ENCODE results near the gene GPR32.
"Not testable (repeated sequence)": the region's sequence is repeated elsewhere in the genome, so short reads cannot be mapped to it uniquely, and the experiment has no call there.

Gene GPR32

DNA sequence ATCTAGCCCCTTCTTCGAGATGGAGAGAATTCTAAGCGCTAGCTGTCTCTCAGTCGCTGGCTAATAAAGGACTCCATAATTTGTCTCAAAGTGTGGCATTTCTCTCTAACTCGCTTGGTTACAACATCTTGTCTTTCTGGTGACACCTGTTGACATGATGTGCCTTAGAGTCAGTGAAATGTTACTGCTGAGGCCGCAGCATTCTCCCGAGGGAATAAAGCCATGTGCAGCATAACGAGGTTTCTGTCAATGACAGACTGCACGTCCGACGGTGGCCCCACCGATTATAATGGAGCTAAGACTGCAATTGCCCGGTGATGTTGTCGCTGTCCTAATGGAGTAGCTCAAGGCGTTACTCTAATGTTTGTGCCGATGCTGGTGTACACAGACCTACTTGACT lies 20.3 kb upstream of the GPR32 start:
- DNase-seq: no peak

DNA sequence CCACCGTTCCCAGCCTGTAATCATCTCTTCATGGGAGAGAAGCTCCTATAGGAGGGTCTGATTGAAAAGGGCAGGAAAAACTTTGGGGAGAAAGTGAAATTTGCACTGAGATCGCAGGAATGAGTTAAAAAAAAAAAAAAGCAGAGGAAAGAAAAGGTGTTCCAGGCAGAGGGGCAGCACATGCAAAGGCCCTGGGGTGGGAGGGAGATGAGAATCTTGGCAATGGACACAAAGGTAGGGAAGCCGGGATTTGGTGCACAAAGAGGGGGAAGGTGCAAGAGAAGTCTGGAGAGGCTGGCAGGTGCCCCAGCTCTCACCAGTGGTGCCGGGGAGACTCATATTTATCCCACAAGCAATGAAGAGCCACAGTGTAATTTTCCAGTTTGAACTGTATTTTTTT lies 16.4 kb upstream of the GPR32 start:
- no peak for DNase-seq

DNA sequence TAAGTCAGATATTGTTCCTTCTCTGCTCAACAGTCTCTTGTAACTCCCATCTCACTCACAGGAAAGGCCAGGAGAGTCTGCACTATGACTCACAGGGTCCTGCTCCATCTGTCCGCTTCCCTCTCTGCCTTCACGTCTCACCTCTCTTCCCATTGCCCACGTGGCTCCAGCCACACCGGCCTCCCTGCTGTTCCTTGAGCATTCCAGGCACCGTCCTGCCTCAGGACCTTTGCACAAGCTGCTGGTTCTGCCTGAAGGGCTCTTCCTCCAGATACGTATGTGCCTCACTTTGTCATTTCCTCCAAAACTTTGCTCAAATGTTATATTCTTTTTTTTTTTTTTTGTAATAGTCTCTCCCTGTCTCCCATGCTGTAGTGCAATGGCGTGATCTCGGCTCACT lies 14.0 kb upstream of the GPR32 start:
- DNase-seq: not testable (repeated sequence)

DNA sequence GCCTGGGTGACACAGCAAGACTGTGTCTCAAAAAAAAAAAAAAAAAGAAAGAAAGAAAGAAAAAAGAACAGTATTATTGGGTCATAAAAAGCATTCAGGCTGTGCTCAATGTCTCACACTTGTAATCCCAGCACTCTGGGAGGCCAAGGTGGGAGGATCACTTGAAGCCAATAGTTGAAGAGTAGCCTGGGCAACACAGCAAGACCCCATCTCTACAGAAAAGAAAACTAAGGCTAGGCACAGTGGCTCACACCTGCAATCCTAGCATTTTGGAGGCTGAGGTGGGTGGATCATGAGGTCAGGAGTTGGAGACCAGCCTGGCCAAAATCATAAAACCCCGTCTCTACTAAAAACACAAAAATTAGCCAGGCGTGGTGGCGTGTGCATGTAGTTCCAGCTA lies 12.6 kb upstream of the GPR32 start:
- DNase-seq: not testable (repeated sequence)

DNA sequence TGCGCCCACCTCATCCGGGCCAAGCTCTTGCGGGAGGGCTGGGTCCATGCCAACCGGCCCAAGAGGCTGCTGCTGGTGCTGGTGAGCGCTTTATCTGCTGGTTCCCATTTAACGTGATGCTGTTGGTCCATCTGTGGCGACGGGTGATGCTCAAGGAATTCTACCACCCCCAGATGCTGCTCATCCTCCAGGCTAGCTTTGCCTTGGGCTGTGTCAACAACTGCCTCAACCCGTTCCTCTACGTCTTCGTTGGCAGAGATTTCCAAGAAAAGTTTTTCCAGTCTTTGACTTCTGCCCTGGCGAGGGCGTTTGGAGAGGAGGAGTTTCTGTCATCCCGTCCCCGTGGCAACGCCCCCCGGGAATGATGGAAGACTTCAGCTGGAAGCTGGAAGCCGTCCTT lies 11.2 kb upstream of the GPR32 start:
- DNase-seq: not testable (repeated sequence)

DNA sequence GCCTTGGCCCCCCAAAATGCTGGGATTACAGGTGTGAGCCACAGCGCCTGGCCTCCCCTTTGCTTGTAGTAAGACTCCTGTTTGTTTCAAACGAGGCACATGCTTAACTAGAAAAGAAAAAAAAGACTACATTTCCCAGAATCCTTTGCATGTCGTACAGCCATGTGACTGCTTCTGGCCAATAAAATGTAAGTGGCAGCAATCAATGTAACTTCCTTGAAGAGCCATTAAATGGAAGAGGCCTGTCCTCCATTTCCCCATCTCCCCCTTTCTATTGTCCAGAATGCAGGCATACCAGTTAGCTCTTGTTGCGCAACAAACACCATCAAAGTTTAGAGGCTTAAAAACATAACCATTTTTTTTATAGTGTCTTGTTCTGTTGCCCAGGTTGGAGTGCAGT lies 10.4 kb upstream of the GPR32 start:
- peak; percentile 8 for DNase-seq

DNA sequence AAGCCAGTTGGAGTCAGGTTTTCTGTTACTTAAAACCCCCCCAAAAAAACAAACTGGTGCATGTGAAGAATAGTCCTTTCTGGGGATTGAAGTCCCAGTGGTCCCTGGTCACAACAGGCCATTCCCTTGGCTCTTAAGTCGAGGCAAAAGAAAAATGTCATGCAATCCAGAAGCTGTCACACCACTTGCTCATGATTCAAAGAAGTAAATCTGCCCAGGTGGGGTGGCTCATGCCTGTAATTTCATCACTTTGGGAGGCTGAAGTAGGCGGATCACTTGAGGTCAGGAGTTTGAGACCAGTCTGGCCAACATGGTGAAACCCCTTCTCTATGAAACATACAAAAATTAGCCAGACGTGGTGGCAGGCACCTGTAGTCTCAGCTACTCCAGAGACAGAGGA lies 8.8 kb upstream of the GPR32 start:
- not testable (repeated sequence) for DNase-seq

DNA sequence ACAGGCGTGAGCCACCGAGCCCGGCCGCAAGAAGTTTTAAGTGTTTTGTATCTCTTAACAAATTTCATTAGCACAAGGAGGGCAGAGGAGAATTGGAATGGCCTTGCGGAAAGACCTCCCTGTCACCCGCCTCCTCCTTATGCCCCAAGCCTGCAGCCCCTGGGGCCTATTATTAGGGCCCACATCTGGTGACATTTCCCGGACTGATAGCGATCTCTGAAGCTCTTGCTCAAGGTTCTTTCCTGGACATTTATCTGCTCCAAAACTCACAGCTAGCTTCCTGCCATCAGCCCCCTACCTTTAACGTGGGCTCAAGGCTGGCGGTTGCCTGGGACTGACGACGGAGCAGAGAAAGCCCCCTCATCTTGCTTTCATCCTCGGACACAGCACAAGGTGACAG lies 6.7 kb upstream of the GPR32 start:
- DNase-seq: not testable (repeated sequence)

DNA sequence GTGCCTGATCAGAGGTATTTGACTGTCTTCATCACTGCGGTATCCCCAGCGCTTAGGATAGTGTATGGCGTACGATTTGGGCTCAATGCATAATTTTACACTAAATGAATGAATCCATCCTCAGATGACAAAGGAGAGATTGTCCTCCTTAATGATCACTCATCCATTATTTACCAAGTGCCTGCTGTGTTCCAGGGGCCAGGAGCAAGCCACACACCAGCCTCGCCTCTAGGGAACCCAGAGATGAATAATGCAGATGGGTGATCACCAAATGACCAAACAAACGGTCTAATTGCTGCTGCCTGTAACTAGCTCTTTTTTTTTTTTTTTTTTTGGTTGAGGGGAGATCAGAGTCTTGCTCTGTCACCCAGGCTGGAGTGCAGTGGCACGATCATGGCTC lies 5.9 kb upstream of the GPR32 start:
- DNase-seq: no peak

DNA sequence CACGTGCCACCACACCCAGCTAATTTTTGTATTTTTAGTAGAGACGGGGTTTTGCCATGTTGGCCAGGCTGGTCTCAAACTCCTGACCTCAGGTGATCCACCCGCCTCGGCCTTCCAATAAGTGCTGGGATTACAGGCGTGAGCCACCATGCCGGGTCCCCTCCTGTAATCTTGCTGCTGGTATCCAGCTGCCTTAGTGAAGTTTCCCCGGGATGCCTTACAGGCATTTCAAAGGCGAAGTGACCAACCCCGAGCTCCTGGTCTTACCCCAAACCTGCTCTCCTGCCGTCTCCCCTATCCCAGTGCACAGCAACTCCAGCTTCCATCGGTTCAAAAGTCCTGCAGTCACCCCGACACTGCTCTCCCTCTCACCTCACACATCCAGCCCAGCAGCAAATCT lies 3.5 kb upstream of the GPR32 start:
- DNase-seq: not testable (repeated sequence)

DNA sequence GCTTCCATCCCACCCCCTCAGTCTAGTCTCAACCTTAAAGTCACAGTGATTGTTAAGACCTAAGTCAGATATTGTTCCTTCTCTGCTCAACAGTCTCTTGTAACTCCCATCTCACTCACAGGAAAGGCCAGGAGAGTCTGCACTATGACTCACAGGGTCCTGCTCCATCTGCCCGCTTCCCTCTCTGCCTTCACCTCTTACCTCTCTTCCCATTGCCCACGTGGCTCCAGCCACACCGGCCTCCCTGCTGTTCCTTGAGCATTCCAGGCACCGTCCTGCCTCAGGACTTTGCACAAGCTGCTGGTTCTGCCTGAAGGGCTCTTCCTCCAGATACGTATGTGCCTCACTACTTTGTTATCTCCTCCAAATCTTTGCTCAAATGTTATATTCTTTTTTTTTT lies 3.0 kb upstream of the GPR32 start:
- DNase-seq: not testable (repeated sequence)

DNA sequence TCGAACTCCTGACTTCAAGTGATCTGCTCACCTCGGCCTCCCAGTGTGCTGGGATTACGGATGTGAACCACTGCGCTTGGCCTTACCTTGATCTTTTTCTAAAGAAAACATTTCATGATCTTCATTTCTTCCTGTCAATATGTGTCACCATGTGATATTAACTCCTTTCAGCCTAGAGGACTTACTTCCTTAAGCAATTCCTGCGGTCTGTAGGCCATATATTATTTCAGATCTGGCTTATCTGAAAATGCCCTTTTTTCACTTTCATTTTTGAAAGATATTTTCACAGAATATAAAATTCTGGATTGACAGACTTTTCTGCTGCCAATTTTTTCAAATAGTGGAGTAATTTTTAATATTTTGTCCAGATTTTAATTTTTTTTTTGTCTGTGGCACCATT lies 2.0 kb upstream of the GPR32 start:
- no peak for DNase-seq

DNA sequence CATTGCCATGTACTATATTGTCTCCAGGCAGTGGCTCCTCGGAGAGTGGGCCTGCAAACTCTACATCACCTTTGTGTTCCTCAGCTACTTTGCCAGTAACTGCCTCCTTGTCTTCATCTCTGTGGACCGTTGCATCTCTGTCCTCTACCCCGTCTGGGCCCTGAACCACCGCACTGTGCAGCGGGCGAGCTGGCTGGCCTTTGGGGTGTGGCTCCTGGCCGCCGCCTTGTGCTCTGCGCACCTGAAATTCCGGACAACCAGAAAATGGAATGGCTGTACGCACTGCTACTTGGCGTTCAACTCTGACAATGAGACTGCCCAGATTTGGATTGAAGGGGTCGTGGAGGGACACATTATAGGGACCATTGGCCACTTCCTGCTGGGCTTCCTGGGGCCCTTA lies 624 bp downstream of the GPR32 start:
- DNase-seq: no peak

DNA sequence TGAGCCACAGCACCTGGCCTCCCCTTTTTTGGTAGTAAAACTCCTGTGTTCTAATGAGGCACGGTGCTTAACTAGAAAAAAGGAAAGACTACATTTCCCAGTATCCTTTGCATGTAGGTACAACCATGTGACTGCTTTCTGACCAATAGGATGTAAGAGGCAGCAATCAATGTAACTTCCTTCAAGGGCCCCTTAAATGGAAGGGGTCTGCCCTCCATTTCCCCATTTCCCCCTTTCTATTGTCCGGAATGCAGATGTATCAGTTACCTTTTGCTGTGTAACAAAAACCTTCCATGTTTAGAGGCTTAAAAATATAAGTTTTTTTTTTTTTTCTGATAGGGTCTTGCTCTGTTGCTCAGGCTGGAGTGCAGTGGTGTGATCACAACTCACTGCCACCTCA lies 2.2 kb downstream of the GPR32 start:
- no peak for DNase-seq

DNA sequence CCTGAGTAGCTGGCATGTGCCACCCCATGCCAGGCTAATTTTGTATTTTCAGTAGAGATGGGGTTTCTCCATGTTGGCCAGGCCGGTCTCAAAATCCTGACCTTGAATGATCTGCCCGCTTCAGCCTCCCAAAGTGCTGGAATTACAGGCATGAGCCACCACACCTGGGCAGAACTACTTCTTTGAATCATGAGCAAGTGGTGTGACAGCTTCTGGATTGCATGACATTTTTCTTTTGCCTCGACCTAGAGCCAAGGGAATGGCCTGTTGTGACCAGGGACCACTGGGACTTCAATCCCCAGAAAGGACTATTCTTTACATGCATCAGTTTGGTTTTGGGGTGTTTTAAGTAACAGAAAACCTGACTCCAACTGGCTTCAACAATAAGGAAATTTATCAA lies 2.6 kb downstream of the GPR32 start:
- not testable (repeated sequence) for DNase-seq

DNA sequence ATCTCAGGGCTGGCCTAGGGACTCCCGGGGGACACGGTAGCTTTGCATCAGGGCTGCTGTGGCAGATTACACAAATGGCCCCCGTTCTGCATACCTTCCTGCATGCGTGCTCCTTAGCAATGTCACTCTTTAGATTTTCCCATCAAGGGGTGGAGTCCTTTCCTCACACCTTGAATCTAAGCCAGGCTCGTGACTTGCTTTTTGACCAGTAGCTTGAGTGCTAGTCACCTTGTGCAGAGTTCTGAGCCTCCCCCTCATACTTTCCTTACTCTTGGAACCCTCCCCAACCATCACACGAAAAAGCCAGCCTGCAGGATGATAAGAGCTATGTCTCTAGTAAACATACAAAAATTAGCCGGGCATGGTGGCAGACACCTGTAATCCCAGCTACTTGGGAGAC lies 3.2 kb downstream of the GPR32 start:
- DNase-seq: not testable (repeated sequence)

DNA sequence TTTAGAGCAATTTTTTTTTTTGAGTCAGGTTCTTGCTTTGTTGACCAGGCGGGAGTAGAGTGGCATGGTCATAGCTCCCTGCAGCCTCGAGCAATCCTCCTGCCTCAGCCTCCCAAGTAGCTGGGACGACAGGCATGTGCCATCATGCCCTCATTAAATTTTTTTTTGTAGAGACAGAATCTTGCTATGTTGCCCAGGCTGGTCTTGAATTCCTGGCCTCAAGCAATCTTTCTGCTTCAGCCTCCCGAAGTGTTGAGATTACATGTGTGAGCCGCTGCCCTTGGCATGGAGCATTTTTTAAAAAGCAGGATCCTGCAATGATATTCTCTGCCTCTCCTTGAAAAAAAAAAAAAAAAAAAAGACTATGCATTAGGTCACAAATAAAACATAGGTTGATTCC lies 5.9 kb downstream of the GPR32 start:
- DNase-seq: no peak

DNA sequence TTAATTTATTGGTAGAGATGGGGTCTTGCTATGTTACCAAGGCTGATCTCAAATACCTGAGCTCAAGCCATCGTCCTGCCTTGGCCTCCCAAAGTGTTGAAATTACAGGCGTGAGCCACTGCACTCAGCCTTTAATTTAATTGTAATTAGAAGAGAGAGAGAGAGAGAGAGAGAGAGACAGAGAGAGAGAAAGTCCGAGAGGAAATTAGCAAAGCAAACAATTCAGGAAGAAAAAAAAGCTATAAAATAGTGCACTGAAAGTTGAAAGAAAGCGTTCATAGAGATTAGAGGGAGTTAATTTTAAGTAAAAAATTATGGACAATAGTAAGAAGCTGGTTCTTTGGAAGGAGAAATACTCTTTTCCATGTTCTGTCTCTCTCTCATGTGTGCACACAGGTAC lies 7.0 kb downstream of the GPR32 start:
- DNase-seq: no peak

DNA sequence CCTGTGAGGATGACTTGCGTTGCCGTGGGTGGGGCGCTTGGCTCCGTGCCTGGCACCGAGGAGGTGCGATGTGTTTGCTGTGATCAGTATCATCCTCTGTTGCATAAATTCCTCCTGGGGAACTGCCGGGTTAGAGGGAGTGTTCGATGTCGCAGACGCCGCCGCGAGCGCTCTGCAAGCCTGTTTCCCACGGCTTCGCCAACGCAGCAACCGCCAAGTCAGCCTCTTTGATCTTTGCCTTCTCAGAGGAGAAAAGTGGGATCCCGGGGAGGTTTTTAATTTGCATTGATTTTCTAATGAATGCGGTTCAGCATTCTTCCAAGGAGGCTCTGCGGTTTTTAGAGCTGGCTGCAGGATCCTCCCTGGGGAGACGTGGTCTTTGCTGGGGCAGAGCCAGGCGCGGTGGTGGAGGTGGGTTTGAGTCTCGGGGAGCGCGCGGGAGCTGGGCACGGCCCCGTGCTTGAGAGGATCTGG lies 7.6 kb downstream of the GPR32 start:
- DNase-seq: peak; percentile 28

DNA sequence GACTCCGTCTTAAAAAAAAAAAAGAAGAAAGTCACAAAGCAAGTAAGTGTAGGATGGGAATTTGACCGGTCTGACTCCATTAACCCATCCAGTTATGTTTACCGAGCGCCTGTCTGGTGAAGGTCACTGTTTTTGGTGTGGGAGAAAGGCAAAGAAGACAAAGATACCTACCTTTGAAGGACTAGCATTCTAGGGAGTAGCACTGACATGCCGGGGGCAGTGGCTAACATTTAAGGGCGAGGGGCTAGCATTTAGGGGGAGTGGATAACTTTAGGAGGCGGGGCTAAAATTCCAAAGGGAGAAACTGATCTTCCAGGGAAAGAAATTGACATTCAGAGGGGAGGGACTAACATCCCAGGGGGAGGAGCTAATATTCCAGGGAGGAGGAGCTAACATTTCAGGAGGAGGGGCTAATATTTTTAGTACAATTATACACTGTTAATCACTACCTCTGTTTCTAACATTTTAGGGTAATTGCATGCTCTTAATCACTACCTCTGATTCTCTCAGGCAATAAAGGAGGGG lies 8.7 kb downstream of the GPR32 start:
- DNase-seq: no peak

DNA sequence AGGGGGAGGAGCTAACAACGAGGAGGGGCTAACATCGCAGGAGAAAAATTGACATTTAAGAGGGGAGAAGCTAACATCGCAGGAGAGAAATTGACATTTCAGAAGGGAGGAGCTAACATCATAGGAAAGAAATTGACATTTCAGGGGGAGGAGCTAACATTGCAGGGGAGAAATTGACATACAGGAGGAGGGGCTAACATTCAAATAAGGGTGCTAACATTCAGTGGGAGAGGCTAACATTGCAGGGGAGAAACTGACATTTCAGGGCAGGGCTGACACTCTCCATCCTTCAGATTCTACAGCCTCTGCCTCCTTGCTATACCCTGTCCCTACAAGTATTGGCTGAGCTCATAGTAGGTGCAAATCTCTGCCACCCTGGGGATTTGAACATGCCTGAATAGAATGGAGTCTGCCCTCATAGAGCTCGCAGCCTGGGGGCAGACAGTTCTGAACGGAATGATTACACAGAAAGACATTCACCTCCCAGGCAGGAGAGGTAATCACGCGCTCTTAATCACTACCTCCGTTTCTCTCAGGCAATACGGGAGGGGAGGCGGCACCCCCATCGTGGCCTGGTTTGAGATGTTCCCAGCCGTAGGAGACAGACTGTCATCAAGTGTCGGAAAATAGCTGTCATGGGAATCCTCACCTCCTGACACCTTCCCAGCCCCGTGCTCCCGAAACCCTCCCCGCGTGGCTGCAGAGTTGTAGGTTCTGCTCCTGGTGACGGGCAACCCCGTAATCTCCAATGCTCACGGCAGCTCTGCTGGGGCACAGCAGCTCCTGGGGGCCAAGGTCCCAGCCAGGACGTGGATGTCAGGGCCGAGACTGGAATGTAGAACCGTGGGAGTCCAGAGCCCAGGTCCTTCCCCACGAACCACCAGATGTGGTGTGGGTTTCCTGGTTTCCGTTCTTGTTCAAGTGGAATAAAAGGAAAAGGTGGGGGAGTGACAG lies 9.5 kb downstream of the GPR32 start:
- no peak for DNase-seq

DNA sequence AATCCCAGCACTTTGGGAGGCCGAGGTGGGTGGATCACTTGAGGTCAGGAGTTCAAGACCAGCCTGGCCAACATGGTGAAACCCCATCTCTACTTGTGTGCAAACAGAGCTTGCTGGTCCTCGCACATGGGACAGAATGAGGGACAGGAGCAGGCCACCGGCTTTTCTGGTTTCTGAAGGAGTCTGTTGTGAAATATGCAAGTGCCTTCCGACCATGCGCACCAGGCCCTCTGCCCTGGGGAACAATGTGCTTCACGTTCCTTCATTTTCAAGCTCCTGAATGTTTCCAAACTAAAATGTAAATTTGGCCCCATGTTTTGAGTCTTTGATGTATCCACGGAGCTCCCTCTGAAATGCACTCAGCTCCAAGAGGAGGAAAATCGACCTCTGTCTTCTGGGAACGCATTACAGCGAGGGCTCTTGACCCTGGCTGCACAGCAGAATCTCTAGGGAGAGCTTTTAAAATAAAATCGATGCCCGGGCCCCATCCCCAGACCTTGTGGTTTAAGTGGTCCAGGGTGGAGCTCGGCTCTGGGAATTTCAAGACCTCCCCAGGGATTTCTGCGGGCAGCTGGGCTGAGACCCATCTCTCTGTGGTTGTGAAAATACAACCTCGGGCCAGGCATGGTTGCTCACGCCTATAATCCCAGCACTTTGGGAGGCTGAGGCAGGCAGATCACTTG lies 10.6 kb downstream of the GPR32 start:
- DNase-seq: no peak

DNA sequence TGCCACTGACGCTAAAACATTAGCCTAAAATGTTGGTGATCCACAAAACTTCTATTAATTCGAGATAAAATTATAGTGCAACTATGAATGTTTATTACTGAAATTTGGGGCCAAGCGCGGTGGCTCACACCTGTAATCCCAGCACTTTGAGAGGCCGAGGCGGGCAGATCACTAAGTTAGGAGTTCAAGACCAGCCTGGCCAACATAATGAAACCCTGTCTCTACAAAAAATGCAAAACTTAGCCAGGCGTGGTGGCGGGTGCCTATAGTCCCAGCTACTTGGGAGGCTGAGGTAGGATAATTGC lies 13.5 kb downstream of the GPR32 start:
- not testable (repeated sequence) for DNase-seq

DNA sequence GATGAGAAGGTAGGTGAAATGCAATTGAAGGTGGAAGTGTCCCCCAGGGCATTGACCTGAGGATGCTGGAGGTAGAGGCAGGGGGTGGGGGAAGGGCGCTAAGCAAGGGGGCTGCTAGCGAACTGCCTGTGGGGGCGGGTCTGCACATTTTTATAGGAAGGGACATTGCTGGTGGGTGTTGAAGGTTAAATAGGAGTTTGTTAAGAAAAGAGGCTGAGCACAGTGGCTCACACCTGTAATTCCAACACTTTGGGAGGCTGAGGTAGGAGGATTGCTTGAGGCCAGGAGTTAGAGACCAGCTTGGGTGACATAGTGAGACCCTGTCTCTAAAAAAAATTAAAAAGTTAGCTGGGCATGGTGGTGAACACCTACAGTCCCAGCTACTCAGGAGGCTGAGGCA lies 14.4 kb downstream of the GPR32 start:
- no peak for DNase-seq
